ENCODE measurements around the gene MRPS33. TPM values are rescaled to one million over a fixed set of nuclear protein-coding genes. Genes with fewer than 3 reads are reported as not detected.

The MRPS33 gene
- total and polyA plus RNA-seq, 2 experiments from 2014 or later, result 24.0 to 70.7 TPM

DNA sequence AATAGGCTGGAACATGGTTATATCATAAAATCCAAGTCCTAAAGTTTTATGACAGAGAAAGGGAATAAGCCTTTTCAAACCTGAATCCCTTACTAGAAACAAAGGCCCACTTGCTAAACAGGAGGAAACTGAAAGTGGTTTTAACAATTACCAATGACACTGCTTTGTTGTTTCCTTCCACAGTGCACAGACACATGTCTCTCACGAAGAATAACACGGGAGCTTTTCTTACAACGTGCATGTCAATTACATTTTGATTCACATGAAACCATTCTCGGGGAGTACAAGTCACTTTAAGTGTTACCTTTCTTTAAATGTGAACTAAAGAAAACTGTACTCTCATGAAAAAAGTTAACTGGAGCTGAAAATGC, 1.4 kb downstream of the MRPS33 start:
- no peaks in the 10 kb centered on the region for H3K9me2 ChIP-seq (ENCODE audit: insufficient read depth)
- in situ Hi-C loops (cut with MboI), result loop anchor here (25.0 kb wide), 1 partner anchor 501 kb away; no protein-coding TSS in a partner anchor
- no peaks in the 10 kb centered on the region for H4K20me1 ChIP-seq (ENCODE audit: insufficient read depth)
- peak overlapping the region; percentile 97 for H2AFZ ChIP-seq
- peaks cover 16% of the 10 kb centered on the region for H3K4me1 ChIP-seq (ENCODE audit: insufficient read depth)
- H3K79me2 ChIP-seq (ENCODE audit: insufficient read depth), result peaks cover 34% of the 10 kb centered on the region
- TF ChIP-seq EZH2phosphoT487 (IDR thresholded peaks at IDR 0.05; ENCODE audit: insufficient read depth, low read depth) (no peak), EZH2 (IDR thresholded peaks at IDR 0.05; ENCODE audit: insufficient read depth, poor library complexity, severe bottlenecking) (no peak)
- H3F3A ChIP-seq (ENCODE audit: insufficient read depth), result peaks cover 16% of the 10 kb centered on the region
- peak overlapping the region; percentile 90 for H3K9ac ChIP-seq
- peak overlapping the region; percentile 81 for H3K27ac ChIP-seq
- WGBS, 2 experiments (ENCODE audit: low coverage in 1 of 2, low lambda C conversion rate in 2 of 2, missing lambda C conversion rate in 2 of 2), result 65 to 68% methylated on average over 4 of the region's 4 CpGs
- H3K9me3 ChIP-seq (ENCODE audit: low read depth), result no peaks in the 10 kb centered on the region
- peaks cover 7% of the 10 kb centered on the region; the same call in 1 of the 2 replicates for H3K36me3 ChIP-seq (ENCODE audit: low read depth)
- peak overlapping the region; percentile 82 for H3K4me3 ChIP-seq
- DNase-seq, result peak; percentile 18
- H3K4me2 ChIP-seq (ENCODE audit: unreplicated experiment), result peak overlapping the region; percentile 81
- H3K27me3 ChIP-seq (replicated peaks; ENCODE audit: insufficient read depth), result no peaks in the 10 kb centered on the region

DNA sequence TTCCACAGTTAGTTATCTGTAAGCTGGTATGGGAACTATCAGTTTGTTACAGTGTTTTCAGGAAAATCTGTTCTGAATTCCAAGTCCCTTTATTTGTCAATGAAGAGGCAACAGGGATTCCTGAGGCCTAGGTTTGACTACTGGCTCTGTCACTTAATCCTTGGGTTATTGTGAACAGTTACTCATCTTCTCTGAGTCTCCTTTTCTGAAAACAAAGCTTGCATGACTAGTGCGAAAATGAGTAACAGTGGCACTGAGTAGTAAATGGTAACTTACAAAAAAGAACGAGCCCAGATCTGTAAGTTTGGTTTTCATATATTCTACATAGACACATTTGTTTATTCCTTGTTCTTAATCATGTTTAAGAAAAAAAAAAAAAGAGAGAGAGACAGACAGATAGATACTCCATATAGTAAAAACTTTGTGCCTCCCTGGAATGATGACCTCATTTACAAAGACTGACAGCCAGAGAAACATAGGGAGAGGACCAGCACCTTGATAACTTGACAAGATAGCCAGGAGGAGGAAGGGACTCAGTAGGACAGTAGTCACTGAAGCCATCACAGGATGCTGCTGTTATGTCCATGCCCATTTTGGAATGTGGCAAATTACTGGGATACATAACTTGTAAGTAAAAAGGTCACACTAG, 1.9 kb downstream of the MRPS33 start:
- TF ChIP-seq EZH2phosphoT487 (IDR thresholded peaks at IDR 0.05; ENCODE audit: insufficient read depth, low read depth) (no peak), EZH2 (IDR thresholded peaks at IDR 0.05; ENCODE audit: insufficient read depth, poor library complexity, severe bottlenecking) (no peak)
- H3K9me2 ChIP-seq (ENCODE audit: insufficient read depth), result no peaks in the 10 kb centered on the region
- H3K36me3 ChIP-seq (ENCODE audit: low read depth), result peaks cover 12% of the 10 kb centered on the region; the same call in 1 of the 2 replicates
- peaks cover 16% of the 10 kb centered on the region for H3F3A ChIP-seq (ENCODE audit: insufficient read depth)
- H4K20me1 ChIP-seq (ENCODE audit: insufficient read depth), result no peaks in the 10 kb centered on the region
- WGBS, 2 experiments (ENCODE audit: low coverage in 1 of 2, low lambda C conversion rate in 2 of 2, missing lambda C conversion rate in 2 of 2), result 32% methylated on average over 2 of the region's 2 CpGs
- peak overlapping the region; percentile 82 for H3K4me3 ChIP-seq
- no peaks in the 10 kb centered on the region for H3K9me3 ChIP-seq (ENCODE audit: low read depth)
- no peaks in the 10 kb centered on the region for H3K27me3 ChIP-seq (replicated peaks; ENCODE audit: insufficient read depth)
- in situ Hi-C loops (cut with MboI), result loop anchor here (25.0 kb wide), 1 partner anchor 501 kb away; no protein-coding TSS in a partner anchor
- H3K4me2 ChIP-seq (ENCODE audit: unreplicated experiment), result no peak overlapping the region
- DNase-seq, result peak; percentile 78
- H3K9ac ChIP-seq, result peak overlapping the region; percentile 90
- H3K4me1 ChIP-seq (ENCODE audit: insufficient read depth), result peaks cover 16% of the 10 kb centered on the region
- peaks cover 34% of the 10 kb centered on the region for H3K79me2 ChIP-seq (ENCODE audit: insufficient read depth)
- H2AFZ ChIP-seq, result no peak overlapping the region
- peak overlapping the region; percentile 81 for H3K27ac ChIP-seq

DNA sequence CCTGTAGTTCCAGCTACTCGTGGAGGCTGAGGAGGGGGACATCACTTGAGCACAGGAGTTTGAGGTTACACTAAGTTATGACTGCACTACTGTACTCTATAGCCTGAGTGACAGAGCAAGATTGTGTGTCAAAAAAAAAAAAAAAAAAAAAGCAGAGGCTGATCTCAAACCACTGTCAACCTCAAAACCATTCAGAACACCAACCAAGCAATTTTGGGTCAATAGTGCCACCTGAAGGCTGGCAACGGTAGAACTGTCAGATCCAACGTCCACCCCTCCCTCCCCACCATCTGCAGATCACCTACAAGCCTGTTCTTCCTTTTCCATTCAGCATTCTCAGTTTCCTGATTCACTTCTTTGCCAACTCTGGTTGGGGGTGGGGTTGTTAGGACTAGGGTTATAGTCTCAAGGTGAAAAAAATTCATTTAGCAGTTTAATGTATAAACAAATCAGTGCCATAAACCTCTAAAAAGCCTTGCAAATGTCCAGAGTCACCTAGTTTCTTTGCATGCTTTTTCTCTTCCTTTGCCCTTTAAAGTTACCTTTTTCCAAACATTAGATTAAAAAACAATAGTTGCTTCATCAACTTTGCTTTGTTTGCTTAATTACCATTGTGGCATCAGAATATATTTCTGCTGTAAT, 2.6 kb downstream of the MRPS33 start:
- TF ChIP-seq EZH2phosphoT487 (IDR thresholded peaks at IDR 0.05; ENCODE audit: insufficient read depth, low read depth) (no peak), EZH2 (IDR thresholded peaks at IDR 0.05; ENCODE audit: insufficient read depth, poor library complexity, severe bottlenecking) (no peak)
- Histone ChIP-seq H3K9ac (0 out of 2 replicates have a peak overlapping the region, but pooled peaks have one; percentile 90), H3K27me3 (replicated peaks; ENCODE audit: insufficient read depth) (no peaks in the 10 kb centered on the region), H3K27ac (peak overlapping the region; percentile 81), H3K79me2 (ENCODE audit: insufficient read depth) (peaks cover 34% of the 10 kb centered on the region), H3K4me2 (ENCODE audit: unreplicated experiment) (no peak overlapping the region), H3F3A (ENCODE audit: insufficient read depth) (peaks cover 16% of the 10 kb centered on the region), H3K9me3 (ENCODE audit: low read depth) (no peaks in the 10 kb centered on the region), H3K4me3 (no peak overlapping the region), H3K4me1 (ENCODE audit: insufficient read depth) (peaks cover 16% of the 10 kb centered on the region), H2AFZ (no peak overlapping the region), H3K9me2 (ENCODE audit: insufficient read depth) (no peaks in the 10 kb centered on the region), H4K20me1 (ENCODE audit: insufficient read depth) (no peaks in the 10 kb centered on the region), H3K36me3 (ENCODE audit: low read depth) (peaks cover 12% of the 10 kb centered on the region; the same call in 1 of the 2 replicates)
- 16 to 26% methylated on average over 3 of the region's 3 CpGs for WGBS, 2 experiments (ENCODE audit: low coverage in 1 of 2, low lambda C conversion rate in 2 of 2, missing lambda C conversion rate in 2 of 2)
- peak; percentile 77 for DNase-seq
- in situ Hi-C loops (cut with MboI), result loop anchor here (25.0 kb wide), 1 partner anchor 500 kb away; no protein-coding TSS in a partner anchor

DNA sequence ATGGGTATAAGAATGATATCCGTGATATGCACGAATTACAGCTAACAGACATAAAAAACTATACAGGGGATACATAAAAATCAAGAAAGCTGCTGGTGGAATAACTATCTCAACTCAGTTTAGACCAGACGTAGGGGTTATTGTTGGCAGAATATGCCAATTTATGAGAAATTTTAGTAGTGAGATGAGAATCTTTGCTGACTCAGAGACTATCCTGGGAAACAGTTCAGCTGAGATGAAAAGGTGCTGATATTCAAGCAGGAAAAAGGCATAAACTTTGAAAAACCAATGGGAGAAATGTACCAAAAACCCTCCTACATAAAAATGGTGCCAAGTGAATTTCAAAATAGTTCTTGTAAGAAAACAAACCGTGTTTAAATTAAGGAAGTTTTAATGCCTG, 3.3 kb downstream of the MRPS33 start:
- peaks cover 34% of the 10 kb centered on the region for H3K79me2 ChIP-seq (ENCODE audit: insufficient read depth)
- H3K9me3 ChIP-seq (ENCODE audit: low read depth), result no peaks in the 10 kb centered on the region
- peaks cover 12% of the 10 kb centered on the region; the same call in 1 of the 2 replicates for H3K36me3 ChIP-seq (ENCODE audit: low read depth)
- H3K9me2 ChIP-seq (ENCODE audit: insufficient read depth), result no peaks in the 10 kb centered on the region
- peaks cover 16% of the 10 kb centered on the region for H3K4me1 ChIP-seq (ENCODE audit: insufficient read depth)
- WGBS, 2 experiments (ENCODE audit: low coverage in 1 of 2, low lambda C conversion rate in 2 of 2, missing lambda C conversion rate in 2 of 2), result 90 to 94% methylated on average over 4 of the region's 4 CpGs
- H3K27me3 ChIP-seq (replicated peaks; ENCODE audit: insufficient read depth), result no peaks in the 10 kb centered on the region
- H3K9ac ChIP-seq, result no peak overlapping the region
- no peak overlapping the region for H3K27ac ChIP-seq
- in situ Hi-C loops (cut with MboI), result loop anchor here (25.0 kb wide), 1 partner anchor 499 kb away; no protein-coding TSS in a partner anchor
- H4K20me1 ChIP-seq (ENCODE audit: insufficient read depth), result no peaks in the 10 kb centered on the region
- no peak for TF ChIP-seq EZH2phosphoT487 (IDR thresholded peaks at IDR 0.05; ENCODE audit: insufficient read depth, low read depth)
- TF ChIP-seq EZH2 (IDR thresholded peaks at IDR 0.05; ENCODE audit: insufficient read depth, poor library complexity, severe bottlenecking), result no peak
- no peak overlapping the region for H2AFZ ChIP-seq
- DNase-seq, result no peak
- H3K4me2 ChIP-seq (ENCODE audit: unreplicated experiment), result no peak overlapping the region
- H3K4me3 ChIP-seq, result no peak overlapping the region
- peaks cover 16% of the 10 kb centered on the region for H3F3A ChIP-seq (ENCODE audit: insufficient read depth)

All from GM23248 (cell line).